ENCODE measurements around the gene TCF19.
"Not testable (repeated sequence)": the region's sequence is repeated elsewhere in the genome, so short reads cannot be mapped to it uniquely, and the experiment has no call there.

TCF19 gene

DNA sequence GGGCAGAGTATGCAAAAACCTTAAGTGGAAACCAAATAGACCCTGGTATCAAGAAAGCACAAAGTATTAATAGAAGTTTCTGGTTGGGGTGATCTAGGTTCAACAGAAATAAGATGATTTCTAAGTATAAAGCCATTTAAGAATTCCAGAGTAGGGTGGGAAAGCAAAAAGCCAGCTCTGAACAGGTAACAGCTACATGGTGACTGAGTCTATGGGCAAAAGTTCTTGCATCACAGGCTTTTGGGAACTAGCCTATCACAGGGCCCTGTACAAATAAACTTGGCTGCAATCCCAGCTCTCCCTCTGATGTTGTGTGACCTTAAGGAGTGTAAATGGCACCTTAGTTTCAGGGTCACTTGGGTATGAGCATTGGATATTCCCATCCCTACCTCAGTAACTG is 5.5 kb downstream of the TCF19 start:
- Histone ChIP-seq H3K27ac (ENCODE audit: low read depth, low read length) (no peak overlapping the region), H3K9me3 (ENCODE audit: insufficient read depth, low read depth, low read length) (no peaks in the 10 kb centered on the region), H3K27me3 (ENCODE audit: insufficient read depth, low read length) (peaks cover 4% of the 10 kb centered on the region; the same call in 1 of the 2 replicates), H3K9ac (ENCODE audit: low read depth, low read length) (no peak overlapping the region), H3K36me3 (ENCODE audit: insufficient read depth, low read length) (peaks cover 60% of the 10 kb centered on the region), H3K4me1 (ENCODE audit: insufficient read depth, low read length) (peaks cover 23% of the 10 kb centered on the region), H3K4me3 (ENCODE audit: low read length) (no peak overlapping the region)

DNA sequence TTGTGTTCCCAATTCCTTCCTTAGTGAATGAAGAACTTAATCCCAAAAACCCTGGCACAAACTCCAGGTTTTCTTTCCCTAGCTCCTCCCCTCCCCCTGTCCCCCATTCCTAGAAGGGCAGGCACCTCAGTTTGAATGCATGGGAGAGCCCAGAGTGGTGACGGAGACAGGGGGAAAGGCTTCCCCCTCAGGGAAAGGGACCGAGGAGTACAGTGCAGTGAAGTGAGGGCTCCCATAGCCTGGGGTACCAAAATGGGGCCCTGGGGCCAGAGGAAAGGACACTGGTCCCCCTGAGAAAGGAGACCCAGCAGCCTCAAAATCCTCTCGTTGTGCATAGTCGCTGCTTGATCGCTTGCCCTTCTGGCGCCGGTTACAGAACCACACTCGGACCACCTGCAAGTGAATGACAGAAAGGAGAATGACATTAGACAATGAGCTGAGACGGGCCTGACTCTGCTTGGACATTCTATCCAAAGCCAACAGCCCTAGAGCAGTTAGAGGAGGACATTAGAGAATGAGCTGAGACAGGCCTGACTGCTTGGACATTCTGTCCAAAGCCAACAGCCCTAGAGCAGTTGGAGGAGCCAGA is 6.2 kb downstream of the TCF19 start:
- not testable (repeated sequence) for H3K9me3 ChIP-seq (ENCODE audit: insufficient read depth, low read depth, low read length); H3K4me3 ChIP-seq (ENCODE audit: low read length); H3K27me3 ChIP-seq (ENCODE audit: insufficient read depth, low read length); H3K9ac ChIP-seq (ENCODE audit: low read depth, low read length); H3K27ac ChIP-seq (ENCODE audit: low read depth, low read length)
- peaks cover 60% of the 10 kb centered on the region for H3K36me3 ChIP-seq (ENCODE audit: insufficient read depth, low read length)
- 87% methylated on average over 7 of the region's 9 CpGs for whole genome bisulfite sequencing
- peaks cover 22% of the 10 kb centered on the region for H3K4me1 ChIP-seq (ENCODE audit: insufficient read depth, low read length)

DNA sequence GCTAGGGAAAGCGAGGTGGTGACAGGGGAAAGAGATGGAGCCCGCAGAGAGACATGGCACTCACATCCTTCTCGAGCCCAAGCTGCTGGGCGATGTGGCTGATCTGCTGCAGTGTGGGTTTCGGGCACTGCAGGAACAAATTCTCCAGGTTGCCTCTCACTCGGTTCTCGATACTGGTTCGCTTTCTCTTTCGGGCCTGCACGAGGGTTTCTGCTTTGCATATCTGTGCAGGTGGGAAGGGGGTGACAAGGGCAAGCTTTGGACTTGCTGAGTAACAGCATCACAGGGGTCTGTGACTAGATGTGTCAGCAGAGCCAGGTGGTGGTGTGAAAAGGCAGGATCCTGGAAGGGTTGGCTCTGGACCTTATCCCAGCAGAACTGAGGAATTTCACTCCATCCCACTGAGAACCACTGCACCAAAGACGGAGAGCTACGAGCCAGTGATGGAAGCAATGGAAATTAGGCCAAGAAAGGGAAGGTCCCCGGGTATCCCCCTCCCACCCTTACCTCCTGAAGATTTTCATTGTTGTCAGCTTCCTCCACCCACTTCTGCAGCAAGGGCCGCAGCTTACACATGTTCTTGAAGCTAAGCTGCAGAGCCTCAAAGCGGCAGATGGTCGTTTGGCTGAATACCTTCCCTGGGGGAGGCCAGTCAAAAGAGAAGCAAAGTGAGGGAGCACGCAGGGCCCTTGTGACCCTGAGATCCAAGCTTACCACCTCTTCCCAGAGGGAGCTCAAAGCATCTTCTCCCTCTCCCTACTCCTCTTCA is 6.9 kb downstream of the TCF19 start:
- 80% methylated on average over 17 of the region's 17 CpGs for WGBS
- Histone ChIP-seq H3K27ac (ENCODE audit: low read depth, low read length) (peak overlapping the region; percentile 18; the same call in 1 of the 2 replicates), H3K36me3 (ENCODE audit: insufficient read depth, low read length) (peaks cover 60% of the 10 kb centered on the region), H3K4me1 (ENCODE audit: insufficient read depth, low read length) (peaks cover 17% of the 10 kb centered on the region)
- H3K9me3 ChIP-seq (ENCODE audit: insufficient read depth, low read depth, low read length); H3K4me3 ChIP-seq (ENCODE audit: low read length); H3K9ac ChIP-seq (ENCODE audit: low read depth, low read length); H3K27me3 ChIP-seq (ENCODE audit: insufficient read depth, low read length): not testable (repeated sequence)

DNA sequence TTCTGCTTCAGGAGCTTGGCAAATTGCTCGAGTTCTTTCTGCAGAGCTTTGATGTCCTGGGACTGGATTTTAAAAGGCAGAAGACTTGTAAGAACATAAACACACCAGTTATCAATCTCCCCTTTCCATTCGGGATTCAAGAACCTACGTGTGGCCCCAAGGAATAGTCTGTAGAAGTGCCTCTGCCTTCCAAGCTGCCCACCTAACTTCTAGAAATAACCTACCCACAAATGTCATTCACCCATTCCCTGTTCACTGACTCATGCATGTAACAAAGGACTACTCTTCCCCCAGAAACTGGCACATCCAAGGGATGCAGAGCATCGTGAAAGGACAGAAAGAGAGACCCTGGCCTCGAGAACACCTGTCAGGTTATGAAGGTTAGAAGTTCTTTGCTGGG is 7.6 kb downstream of the TCF19 start:
- H3K4me3 ChIP-seq (ENCODE audit: low read length): 0 out of 2 replicates have a peak overlapping the region, but pooled peaks have one; percentile 2
- H3K27ac ChIP-seq (ENCODE audit: low read depth, low read length): no peak overlapping the region; the same call in 1 of the 2 replicates
- H3K27me3 ChIP-seq (ENCODE audit: insufficient read depth, low read length): peaks cover 5% of the 10 kb centered on the region; the same call in 1 of the 2 replicates
- H3K9ac ChIP-seq (ENCODE audit: low read depth, low read length): no peak overlapping the region
- H3K9me3 ChIP-seq (ENCODE audit: insufficient read depth, low read depth, low read length): no peaks in the 10 kb centered on the region
- WGBS: 80% methylated on average over 5 of the region's 5 CpGs
- peaks cover 60% of the 10 kb centered on the region for H3K36me3 ChIP-seq (ENCODE audit: insufficient read depth, low read length)
- peaks cover 21% of the 10 kb centered on the region for H3K4me1 ChIP-seq (ENCODE audit: insufficient read depth, low read length)

DNA sequence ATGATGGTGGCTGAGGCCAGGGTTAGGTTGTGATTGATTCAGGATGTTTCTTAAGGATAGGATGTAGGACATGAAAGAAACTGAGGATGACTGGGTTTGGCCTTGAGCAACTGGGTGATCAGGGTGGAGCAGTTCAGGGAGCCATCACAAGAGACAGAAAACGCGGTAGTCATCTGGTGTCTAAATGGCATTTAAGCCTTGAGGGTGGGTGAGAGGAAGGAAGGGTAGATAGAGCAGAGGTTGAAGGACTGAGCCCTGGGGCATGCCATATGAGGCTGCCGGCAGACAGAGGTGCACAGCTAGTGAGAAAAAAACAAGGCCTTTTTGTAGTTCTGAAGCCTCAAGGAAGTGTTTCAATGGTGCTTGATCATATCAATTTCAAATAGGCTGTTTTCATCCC is 10.2 kb downstream of the TCF19 start:
- H3K27me3 ChIP-seq (ENCODE audit: insufficient read depth, low read length): peaks cover 7% of the 10 kb centered on the region; the same call in 1 of the 2 replicates
- H3K4me1 ChIP-seq (ENCODE audit: insufficient read depth, low read length): peaks cover 36% of the 10 kb centered on the region
- 4% methylated on average over 3 of the region's 3 CpGs for WGBS
- peaks cover 35% of the 10 kb centered on the region for H3K36me3 ChIP-seq (ENCODE audit: insufficient read depth, low read length)
- no peaks in the 10 kb centered on the region for H3K9me3 ChIP-seq (ENCODE audit: insufficient read depth, low read depth, low read length)
- H3K4me3 ChIP-seq (ENCODE audit: low read length): peak overlapping the region; percentile 79
- H3K9ac ChIP-seq (ENCODE audit: low read depth, low read length): peak overlapping the region; percentile 68
- H3K27ac ChIP-seq (ENCODE audit: low read depth, low read length): no peak overlapping the region

DNA sequence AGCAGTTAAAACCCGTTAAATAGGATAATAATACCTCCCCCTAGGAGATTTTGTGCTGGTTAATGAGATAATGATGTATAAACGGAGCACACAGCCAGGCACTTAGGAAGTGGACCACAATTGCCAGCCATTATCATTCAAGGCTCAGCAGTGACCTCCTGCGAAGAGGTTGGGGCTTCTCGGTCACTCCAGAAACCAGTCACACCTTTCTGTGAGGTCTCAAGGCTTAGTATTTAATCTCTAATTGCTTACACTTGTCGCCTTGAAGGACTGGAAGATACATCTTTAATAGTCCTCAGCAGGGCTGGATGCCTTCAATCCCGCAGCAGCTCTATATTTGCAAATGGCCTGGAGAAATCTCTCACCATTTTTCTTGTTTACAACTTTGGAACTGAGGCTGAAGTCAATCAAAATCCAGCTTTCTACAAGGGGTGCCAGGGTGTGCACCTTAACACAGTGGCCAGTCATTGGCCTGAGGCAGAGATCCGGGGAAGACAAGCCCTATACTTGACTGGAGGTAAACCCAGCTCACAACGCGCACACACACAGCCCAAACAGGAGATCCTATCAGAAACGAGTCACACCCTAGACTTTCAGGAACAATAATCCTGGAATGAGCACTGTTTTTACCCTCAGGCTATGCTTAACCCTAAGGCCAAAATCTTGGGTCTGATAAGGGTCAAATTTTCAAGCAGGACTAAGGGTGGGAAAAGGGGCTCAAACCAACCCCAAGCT is 10.9 kb downstream of the TCF19 start:
- Histone ChIP-seq H3K9ac (ENCODE audit: low read depth, low read length) (peak overlapping the region; percentile 68), H3K27ac (ENCODE audit: low read depth, low read length) (peak overlapping the region; percentile 99), H3K4me3 (ENCODE audit: low read length) (peak overlapping the region; percentile 79), H3K36me3 (ENCODE audit: insufficient read depth, low read length) (peaks cover 28% of the 10 kb centered on the region), H3K4me1 (ENCODE audit: insufficient read depth, low read length) (peaks cover 43% of the 10 kb centered on the region), H3K27me3 (ENCODE audit: insufficient read depth, low read length) (peaks cover 7% of the 10 kb centered on the region; the same call in 1 of the 2 replicates), H3K9me3 (ENCODE audit: insufficient read depth, low read depth, low read length) (no peaks in the 10 kb centered on the region)
- WGBS: 3% methylated on average over 9 of the region's 10 CpGs

DNA sequence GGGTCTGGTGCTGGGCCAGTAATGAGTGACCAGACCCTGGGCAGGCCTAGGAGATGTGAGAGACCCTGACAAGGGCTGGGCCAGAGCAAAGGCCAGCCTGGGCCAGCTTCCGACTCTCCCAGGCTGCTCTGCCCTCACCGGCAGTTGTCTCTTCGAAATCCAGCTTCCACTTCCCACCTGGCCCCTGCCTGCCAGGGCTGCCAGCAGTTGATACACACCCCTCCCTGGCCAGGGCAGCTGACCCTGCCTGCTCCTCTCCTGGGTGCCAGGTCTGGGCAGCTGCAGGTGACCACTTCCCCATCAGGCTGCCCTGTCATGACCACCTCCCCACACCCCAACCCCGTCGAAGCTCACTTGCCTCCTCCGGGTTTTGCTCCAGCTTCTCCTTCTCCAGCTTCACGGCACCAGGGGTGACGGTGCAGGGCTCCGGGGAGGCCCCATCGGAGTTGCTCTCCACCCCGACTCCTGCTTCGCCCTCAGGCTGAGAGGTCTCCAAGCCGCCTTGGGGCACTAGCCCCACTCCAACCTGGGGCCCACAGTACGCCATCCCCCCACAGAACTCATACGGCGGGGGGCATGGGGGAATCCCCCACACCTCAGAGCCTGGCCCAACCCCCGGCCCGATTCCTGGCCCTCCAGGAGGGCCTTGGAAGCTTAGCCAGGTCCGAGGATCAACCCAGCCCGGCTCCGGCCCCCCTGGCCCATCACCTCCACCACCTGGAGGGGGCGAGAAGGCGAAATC is 11.6 kb downstream of the TCF19 start:
- Histone ChIP-seq H3K4me1 (ENCODE audit: insufficient read depth, low read length) (peaks cover 47% of the 10 kb centered on the region), H3K4me3 (ENCODE audit: low read length) (peak overlapping the region; percentile 79), H3K9ac (ENCODE audit: low read depth, low read length) (peak overlapping the region; percentile 68), H3K36me3 (ENCODE audit: insufficient read depth, low read length) (peaks cover 22% of the 10 kb centered on the region), H3K27ac (ENCODE audit: low read depth, low read length) (peak overlapping the region; percentile 99)
- H3K27me3 ChIP-seq (ENCODE audit: insufficient read depth, low read length); H3K9me3 ChIP-seq (ENCODE audit: insufficient read depth, low read depth, low read length): not testable (repeated sequence)
- 7% methylated on average over 23 of the region's 23 CpGs for WGBS

DNA sequence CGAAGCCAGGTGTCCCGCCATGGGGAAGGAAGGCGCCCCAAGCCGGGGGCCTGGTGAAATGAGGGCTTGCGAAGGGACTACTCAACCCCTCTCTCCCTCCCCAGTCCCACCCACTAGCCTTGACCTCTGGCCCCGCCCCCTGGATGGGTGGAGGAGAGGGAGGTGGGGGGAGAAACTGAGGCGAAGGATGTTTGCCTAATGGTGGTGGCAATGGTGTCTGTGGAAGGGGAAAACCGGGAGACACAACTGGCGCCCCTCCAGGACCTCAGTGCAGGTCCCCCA is 12.2 kb downstream of the TCF19 start, which contains the start of gene POU5F1:
Gene POU5F1, minus strand, starts transcription at position 83 of the 282 bp plus-strand sequence. Its CDS starts 62 bp downstream, at position 21.
- H3K4me1 ChIP-seq (ENCODE audit: insufficient read depth, low read length): peaks cover 50% of the 10 kb centered on the region
- H3K9me3 ChIP-seq (ENCODE audit: insufficient read depth, low read depth, low read length): no peaks in the 10 kb centered on the region
- H3K9ac ChIP-seq (ENCODE audit: low read depth, low read length): peak within 1 kb of the TSS; percentile 86
- peaks cover 7% of the 10 kb centered on the region; the same call in 1 of the 2 replicates for H3K27me3 ChIP-seq (ENCODE audit: insufficient read depth, low read length)
- WGBS: 6% methylated on average over 4 of the region's 9 CpGs
- H3K27ac ChIP-seq (ENCODE audit: low read depth, low read length): peak within 1 kb of the TSS; percentile 99
- H3K4me3 ChIP-seq (ENCODE audit: low read length): peak within 1 kb of the TSS; percentile 79
- H3K36me3 ChIP-seq (ENCODE audit: insufficient read depth, low read length): peaks cover 17% of the 10 kb centered on the region

DNA sequence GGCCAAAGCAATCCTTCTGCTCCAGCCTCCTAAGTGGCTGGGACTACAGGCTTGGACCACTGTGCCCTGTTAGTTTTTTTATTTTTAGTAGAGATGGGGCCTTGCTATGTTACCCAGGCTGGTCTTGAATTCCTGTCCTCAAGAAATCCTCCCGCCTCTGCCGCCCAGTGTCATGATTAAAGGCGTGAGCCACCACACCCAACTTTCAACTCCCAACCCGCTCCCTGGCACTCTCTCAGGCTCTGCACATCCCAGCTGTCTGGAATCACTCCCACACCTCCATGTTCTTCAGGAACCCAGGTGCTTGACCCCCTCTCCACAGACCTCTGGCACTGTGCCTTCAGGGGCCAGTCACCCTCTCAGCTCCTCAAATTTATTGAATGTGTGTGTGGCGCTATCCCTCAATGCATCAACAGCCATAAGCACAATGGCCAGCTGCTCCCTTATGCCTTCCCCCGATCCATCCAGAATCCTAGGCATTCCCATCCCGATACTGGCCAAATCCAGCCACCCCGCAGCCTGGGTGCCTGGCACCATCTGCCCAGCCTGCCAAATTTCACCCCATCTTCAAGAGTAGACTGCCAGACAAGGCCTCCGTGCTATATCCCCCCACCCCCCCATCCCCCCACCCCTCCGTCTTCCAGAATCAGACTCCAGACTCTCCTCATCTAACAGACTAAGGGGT is 12.7 kb downstream of the TCF19 start:
- peak overlapping the region; percentile 86 for H3K9ac ChIP-seq (ENCODE audit: low read depth, low read length)

More for the DNA sequence above, 12.7 kb downstream of the TCF19 start:
- 29% methylated on average over 9 of the region's 10 CpGs for WGBS
- peak overlapping the region; percentile 79 for H3K4me3 ChIP-seq (ENCODE audit: low read length)
- H3K9me3 ChIP-seq (ENCODE audit: insufficient read depth, low read depth, low read length): no peaks in the 10 kb centered on the region
- H3K36me3 ChIP-seq (ENCODE audit: insufficient read depth, low read length): peaks cover 11% of the 10 kb centered on the region
- peak overlapping the region; percentile 99 for H3K27ac ChIP-seq (ENCODE audit: low read depth, low read length)
- peaks cover 44% of the 10 kb centered on the region for H3K4me1 ChIP-seq (ENCODE audit: insufficient read depth, low read length)
- H3K27me3 ChIP-seq (ENCODE audit: insufficient read depth, low read length): peaks cover 7% of the 10 kb centered on the region; the same call in 1 of the 2 replicates
